Hippocampal formation (tissue), 2 donors: ENCODE data around the gene SURF2.
A peak's percentile ranks its signal among the peaks of the same experiment; 100 is the strongest.
"Not testable (repeated sequence)": the region's sequence is repeated elsewhere in the genome, so short reads cannot be mapped to it uniquely, and the experiment has no call there.

Experiments
- DNase-seq, 2 donors: peaks; one replicate each; lab custom pipeline; 2025; lab: John Stamatoyannopoulos, UW

SURF2 gene

DNA sequence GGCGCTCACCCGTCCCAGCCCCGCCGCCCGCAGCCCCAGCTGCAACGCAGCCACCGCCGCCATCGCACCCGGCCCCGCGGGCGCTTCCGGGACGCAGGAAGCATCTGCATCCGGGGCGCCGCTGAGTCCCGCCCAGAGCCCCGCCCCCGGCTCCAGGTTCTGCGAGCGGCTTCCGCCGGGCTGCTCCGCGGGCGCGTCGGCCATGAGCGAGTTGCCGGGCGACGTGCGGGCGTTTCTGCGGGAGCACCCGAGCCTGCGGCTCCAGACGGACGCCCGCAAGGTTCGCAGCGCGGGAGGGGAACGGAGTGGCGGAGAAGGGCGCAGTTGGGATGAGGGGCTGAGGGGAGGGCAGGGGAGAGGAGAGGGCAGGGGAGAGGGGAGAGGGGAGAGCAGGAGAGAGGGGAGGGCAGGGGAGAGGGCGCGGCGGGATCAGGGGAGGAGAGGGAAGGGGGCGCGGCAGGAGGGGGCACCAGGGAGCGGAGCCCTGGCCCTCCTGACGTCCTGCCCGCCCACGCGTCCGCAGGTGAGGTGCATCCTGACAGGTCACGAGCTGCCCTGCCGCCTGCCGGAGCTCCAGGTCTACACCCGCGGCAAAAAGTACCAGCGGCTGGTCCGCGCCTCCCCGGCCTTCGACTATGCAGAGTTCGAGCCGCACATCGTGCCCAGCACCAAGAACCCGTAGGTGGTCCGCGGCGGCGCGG, at the start of gene SURF2, which contains the start of gene SURF1:
Gene SURF2 (plus strand): TSS at position 160 of the 701 bp plus-strand sequence. CDS start 43 bp downstream, at position 203.
Gene SURF1 (minus strand): TSS at position 97 of the 701 bp plus-strand sequence. CDS start 34 bp downstream, at position 63.
- DNase-seq: peak; percentile 58 to 62

DNA sequence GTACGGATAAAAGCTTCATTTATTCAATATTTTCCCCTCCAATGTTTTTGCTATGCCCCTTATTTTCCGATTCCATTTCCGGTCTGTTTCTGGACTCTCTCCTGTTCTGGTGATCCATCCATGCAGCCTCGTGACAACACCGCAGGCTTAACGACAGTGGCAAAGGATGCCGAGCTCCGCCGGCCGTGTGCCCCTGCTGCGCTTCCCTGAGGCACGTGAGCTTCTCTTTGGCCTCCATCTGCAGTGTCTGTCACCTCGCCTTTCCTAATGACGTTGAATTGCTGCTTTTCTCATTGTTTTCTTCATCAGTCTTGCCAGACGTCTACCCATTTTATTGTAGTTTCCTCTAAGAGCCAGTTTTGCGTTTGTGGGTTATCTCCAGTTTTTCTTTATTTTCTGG, 49.0 kb upstream of the SURF2 start:
- no peak for DNase-seq

DNA sequence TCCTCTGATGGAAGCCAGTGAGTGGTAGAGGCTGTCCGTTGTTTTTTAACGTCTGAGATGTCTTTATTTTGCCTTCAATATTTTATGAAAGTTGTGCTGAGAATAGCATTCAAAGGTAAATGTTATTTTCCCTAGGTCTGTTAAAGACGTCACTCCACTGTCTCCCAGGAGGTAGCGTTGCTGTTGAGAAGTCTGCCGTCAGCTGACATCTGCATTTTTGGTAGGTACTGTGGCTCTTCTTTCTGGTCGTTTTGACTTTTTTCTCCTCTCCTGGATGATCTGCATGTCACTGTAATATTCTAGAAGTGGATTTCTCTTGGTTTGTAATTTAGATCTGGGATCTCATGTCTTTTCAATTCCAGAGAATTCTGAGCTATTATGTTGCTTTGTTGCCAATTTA, 46.7 kb upstream of the SURF2 start:
- DNase-seq: no peak

DNA sequence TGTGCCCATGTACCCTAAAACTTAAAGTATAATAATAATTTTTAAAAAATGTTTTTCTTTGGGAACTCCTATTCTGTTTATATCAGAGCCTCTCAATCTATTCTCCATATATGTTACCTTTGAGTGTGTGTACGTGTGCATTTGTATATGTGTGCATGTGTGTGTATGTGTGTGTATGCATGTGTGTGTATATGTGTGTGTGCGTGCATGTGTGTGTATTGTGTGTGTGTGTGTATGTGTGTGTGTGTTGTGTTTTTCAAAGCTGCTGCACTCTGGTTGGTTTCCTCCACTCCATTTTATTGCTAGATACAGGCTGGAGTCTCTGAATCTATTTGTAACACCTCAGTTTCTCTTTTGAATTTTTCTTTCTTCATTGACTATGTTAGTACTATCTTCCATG, 40.4 kb upstream of the SURF2 start:
- DNase-seq: no peak

DNA sequence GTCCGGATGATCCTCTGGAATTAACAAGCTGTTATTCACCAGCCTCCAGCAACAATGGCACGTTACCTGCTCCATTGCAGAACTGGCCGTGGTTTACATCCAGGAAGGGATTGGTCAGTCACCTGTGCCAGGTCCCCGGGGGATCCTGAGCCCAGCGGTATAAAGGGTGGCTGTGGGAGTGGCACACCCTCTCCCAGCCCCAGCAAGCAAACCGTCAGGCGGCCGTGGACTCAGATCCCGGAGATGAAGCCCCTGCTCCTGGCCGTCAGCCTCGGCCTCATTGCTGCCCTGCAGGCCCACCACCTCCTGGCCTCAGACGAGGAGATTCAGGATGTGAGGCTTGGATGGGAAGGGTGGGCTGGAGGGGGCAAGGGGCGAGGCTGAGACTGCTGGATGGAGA, 38.8 kb upstream of the SURF2 start:
- not testable (repeated sequence) for DNase-seq

DNA sequence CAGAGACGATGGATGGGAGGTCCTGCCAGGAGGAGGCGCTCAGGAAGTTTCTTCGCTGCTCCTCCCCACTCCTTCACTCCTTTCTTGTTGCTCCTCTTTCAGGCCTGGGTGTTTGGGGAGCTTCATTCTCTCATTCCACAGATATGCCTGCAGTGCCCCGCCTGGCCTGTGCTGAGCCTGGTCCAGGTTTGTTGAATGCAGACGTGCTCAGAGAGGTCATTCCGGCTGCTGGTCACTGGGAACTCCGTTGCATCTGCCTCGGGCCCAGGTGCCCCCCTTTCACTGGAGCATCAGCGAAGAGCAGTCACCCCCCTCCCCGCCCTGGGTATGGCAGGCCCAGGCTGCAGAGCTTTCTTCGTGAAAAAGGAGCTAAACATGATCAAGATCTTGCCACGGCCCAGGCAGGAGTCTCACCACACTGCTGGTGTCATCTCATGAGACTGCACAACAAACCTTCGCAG, 35.9 kb upstream of the SURF2 start:
- no peak for DNase-seq

DNA sequence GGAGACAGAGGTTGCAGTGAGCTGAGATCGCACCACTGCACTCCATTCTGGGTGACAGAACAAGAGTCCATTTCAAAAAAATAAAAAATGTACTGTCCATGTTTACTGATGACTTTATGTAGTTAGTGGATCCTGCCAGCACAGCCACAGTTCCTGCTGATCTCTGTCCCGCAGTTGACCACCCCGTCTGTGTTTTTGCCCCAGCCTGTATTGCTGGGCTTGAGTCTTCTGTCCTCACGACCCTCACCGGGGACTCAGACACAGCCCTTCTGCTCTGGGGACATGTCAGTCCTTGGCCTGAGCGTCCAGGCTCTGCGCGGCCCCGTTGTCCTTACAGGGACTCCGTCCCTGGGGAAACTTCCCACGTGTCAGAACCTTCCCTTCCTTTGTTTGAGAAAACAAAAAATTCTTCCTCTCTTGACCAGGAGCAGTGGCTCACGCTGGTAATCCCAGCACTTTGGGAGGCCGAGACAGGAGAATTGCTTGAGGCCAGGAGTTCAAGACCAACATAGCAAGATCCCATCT, 34.9 kb upstream of the SURF2 start:
- DNase-seq: no peak

DNA sequence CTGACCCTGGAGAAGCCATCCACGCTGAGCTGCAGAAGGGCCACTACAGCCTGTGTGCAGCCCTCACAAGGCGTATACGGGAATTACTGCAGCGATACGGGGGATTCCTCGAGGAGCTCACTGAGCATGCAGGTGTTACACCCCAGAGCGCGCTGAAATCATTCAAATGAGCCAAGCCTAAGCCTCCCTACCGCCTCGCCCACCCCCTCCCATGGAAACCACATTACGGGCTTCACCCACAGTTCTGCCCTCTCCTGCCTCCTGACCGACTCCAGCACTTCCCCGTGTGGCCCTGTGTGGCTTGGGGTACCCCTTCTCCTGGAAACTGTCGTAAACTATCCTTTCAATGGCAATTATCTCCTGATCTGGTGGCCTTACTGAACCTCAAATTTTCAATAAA, 33.6 kb upstream of the SURF2 start:
- DNase-seq: no peak

DNA sequence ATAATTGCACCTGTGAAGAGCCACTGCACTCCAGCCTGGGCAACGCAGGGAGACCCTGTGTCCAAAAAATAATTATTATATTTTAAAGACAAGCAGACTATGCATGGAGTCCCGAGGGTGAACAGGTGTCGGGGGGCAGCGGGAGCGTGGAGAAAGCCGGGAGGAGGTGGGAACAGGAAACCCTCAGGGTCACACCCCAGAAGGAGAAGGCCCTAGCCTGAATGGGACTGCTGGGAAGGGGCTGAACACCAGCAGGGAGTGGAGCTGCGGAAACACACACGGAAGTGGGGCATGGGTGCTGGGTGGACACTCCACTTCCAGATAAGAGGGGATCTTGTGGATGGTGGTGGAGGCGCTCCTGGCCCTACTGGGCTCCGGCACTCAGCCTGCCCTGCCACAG, 33.1 kb upstream of the SURF2 start:
- no peak for DNase-seq

DNA sequence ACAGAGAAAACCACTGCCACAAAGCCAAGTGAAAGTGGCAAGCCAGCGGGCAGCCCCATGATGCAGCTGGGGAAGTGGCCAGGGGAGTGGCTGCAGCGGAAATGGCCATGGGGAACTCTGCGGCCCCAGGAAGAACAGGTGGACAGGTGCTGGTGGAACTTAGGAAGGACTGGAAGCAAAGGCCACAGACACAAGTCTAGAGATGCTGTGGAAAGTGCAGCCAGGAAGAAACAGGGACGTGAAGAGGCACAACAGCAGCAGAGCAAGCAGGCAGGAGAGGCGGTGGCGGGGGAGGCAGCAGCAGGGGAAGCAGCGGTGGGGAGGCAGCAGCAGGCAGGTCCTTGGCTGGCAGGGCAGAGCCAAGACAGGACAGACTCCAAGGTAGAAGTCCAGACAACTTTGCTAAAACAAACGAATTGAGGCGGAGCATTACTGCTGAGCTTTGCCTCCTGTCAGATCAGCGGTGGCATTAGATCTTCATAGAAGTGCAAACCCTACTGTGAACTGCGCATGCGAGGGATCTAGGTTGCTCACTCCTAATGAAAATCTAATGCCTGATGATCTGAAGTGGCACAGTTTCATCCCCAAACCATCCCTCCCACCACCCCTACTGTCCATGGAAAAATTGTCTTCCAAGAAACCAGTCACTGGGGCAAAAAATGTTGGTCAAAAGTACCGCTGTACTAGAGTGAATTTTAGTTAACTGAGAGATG, 32.2 kb upstream of the SURF2 start:
- DNase-seq: no peak

DNA sequence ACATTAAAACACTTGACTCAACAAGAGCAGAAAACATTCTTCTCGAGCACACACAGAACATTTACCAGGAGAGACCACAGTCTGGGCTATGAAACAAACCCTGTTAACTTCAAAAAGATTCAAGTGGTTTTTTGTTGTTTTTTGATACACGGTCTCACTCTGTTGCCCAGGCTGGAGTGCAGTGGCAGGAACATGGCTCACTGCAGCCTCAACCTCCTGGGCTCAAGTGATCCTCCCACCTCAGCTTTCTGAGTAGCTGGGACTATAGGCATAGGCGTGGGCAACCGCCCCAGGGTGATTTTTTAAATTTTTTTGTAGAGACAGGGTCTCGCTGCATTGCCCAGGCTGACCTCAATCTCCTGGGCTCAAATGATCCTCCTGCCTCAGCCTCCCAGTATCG, 29.3 kb upstream of the SURF2 start:
- not testable (repeated sequence) for DNase-seq

DNA sequence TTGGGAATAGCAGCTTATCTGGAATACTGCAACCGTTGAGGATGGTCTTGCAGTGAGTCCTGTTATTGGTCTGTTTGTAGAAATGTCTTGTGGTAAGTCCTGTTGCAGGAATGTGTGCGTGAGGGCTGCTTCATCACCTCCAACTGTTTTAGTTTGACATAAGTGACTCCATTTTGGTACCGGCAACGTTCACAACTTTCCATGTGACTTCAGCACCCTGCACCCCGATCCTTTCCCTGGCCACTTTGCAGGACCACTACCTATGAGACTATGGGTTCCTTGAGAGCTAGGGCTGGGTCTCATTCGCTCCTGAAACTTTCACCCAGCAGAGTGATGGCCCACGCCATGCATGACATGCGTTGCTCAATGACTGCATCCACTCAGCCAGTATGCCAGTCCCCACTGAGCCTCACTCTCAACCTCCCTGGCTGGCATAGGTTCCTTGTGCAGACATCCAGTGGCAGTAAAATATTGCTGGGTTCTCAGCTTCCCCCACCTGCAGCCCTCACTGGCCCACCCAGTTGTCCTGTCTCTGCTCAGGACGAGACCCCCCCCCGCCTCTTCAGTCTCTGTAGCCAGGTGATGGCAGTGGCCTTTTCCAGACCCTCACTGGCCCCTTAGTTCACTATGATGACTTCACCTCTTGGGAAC, 28.4 kb upstream of the SURF2 start:
- DNase-seq: no peak

DNA sequence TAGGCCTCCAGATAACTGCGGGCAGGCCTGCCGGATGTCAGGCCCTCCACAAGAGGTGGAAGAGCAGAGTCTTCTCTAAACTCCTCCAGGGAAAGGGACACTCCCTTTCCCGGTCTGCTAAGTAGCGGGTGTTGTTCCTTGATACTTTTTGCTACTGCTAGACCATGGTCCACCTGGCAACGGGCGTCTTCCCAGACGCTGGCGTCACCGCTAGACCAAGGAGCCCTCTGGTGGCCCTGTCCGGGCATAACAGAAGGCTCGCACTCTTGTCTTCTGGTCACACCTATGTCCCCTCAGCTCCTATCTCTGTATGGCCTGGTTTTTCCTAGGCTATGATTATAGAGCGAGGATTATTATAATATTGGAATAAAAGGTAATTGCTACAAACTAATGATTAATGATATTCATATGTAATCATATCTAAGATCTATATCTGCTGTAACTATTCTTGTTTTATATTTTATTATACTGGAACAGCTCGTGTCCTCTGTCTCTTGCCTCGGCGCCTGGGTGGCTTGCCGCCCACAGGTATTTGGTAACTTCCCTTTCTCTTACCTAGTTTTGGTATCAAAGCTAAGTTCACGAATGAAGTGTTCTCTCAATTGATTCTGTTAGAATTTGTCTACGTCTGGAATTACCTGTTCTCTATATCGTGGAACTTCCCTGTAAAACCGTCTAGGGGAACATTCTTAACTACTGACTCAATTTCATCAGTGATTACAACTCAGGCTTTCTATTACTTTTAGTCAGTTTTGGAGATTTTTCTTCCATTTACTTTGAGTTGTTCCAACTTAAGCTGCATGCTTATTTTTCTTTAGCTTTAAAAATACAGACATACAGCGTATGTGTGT, 26.8 kb upstream of the SURF2 start:
- DNase-seq: not testable (repeated sequence)

DNA sequence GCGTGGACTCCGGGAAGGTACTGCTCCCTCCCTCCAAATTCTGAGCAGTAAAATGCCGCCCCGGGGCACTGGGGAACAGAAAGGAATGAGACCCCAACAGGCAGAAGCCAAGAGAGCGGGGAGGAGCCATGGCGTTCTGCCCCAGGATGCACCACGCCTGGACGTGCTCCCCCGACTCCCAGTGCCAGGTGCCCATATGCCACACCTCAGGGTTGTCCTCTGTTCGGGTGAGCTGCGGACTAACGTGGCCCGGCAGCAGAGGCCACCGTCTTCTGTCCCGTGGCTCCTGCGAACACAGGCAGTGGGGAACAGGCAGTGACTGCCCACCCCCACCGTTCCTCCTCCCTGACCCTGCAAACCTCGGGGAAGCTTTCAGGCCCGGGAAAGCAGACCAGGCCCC, 25.1 kb upstream of the SURF2 start:
- no peak for DNase-seq

DNA sequence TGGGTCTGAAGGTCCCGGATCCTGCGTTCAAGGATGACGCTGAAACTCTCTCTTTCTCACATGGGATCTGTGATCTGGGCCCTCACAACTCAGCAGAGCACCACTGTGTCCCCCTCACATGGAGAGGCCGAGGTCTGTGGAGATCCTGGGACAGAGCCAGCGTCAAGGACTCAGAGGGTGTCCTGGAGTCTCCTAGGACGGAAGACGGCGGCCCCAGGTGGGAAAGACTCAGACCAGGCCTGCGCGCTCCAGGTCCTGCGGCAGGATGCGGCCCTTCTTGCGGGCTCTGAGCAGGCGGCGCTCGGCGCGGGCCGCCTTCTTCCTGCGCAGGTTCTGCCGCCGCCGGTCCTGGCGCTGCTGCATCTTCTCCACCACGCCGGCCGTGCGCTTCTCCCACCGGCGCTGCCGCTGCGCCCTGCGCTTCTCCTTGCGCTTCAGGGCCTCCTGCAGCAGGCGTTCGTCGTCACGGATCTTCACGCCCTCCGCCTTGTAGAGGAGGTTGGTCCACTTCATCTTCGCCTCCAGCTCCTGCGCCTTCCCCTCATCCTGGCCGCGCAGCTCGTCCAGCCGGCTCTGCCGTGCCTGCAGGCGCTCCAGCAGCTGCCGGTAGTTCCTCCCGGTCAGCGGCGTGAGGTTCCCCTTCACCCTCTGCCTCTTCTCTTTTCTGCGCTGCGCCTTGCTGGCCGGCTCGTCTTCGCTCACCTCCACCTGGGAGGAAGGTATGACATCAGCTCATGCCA, 24.5 kb upstream of the SURF2 start:
- DNase-seq: no peak

DNA sequence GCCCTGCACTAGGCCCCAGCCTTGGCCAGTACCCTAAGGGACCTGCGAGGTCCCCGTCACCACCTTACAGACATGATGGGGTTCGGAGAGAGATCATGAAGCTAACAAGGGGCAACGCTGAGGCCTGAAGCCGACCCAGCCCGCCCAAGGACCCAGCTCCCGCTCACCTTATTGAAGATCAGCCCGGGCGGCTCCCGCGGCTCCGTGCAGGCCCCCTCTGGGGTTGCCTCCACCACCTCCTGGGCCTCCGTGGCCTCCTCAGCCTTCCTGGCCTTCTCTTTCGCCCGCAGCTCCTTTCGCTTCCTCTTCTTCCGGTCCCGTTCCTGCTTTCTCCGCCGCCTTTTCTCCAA, 24.0 kb upstream of the SURF2 start:
- DNase-seq: no peak

DNA sequence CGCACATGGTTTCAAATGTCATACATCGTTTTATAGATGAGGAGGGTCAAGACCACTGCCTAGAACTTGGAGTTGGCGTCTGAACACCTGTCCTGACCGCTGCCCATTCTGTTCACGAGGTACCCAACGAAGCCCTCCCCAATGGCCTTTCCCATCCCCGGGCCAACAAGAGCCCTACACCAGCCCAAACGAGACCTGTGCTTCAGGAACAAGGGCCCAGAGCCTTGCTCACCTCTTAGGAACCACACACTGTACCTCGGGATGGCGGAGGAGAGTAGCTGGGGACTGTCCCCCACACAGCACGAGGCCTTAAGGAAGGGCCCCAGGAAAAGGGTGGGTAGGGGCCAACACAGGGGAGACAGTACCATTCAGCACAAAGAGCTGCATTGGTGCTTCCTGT, 23.3 kb upstream of the SURF2 start:
- DNase-seq: no peak

DNA sequence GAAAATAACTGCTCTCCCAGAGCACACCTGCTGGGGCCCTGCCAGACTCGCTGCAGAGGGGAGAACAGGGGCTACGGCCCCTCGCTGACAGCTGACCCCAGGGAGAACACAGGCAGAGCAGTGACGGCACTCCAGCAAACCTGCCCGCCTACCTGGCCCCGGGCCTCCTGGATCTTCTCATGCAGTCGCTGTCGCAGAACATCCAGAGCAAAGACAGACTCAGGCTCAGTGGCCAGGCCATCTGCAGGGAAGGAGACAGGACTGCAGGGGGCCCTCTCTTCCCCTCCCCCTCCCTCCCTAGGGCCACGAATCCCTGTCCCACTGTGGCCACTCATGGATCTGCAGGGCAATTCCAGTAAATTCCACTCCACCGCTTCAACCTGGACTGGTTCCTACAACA, 22.8 kb upstream of the SURF2 start:
- no peak for DNase-seq

DNA sequence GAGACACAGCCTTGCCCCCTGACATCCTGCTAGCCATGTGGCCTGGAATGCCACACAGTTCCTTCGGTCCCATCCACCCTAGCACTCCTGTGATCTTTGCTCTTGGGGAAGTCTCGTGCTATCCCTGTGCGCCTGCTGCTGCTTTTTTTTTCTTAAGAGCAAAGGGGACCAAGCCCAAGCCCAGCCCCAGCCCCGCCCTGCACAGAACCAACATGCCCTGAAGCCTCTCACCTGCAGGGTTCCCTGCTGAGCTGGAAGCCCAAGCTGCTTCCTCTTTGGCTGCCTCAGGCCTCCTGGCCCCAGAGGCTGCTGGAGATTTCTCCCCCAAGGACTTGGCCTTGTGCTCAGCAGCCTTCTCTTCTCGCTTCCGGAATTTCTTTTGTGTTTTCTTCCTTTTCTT, 22.2 kb upstream of the SURF2 start:
- no peak for DNase-seq

DNA sequence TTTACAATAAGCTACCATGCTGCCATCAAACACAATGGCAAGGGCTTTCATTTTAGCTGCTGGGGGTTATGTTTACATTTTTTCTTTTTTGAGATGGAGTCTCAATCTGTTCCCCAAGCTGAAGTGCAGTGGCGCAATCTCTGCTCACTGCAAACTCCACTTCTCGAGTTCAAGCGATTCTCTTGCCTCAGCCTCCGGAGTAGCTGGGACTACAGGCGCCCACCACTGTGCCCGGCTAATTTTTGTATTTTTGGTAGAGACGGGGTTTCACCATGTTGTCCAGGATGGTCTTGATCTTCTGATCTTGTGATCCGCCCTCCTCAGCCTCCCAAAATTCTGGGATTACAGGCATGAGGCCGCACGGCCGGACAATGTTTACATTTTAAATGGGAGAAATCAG, 21.5 kb upstream of the SURF2 start:
- DNase-seq: not testable (repeated sequence)
